GM12891 (cell line): ENCODE measurements around the gene PFKFB3.

ENCODE experiments used
- PAX5 ChIP-seq: IDR thresholded peaks from 2 replicates; pipeline ENCODE4 v1.6.1; 2011; ENCODE audit warnings: low read length, moderate library complexity, mild to moderate bottlenecking; ENCODE audit not compliant: insufficient read depth, severe bottlenecking
- POLR2A ChIP-seq: IDR thresholded peaks from 2 replicates; pipeline ENCODE4 v1.6.1; 2011; ENCODE audit warnings: low read depth, low read length, control low read depth
- POLR2AphosphoS5 ChIP-seq: IDR thresholded peaks from 2 replicates; pipeline ENCODE4 v1.6.1; 2011; ENCODE audit warnings: low read depth, low read length, control low read depth
- SPI1 ChIP-seq: IDR thresholded peaks from 2 replicates; pipeline ENCODE4 v1.6.1; 2011; ENCODE audit warnings: low read depth, low read length, control low read depth
- TAF1 ChIP-seq: IDR thresholded peaks from 2 replicates; pipeline ENCODE4 v1.6.1; 2011; ENCODE audit warnings: low read depth, low read length, control low read depth

- TF ChIP-seq POLR2A (no peak), TAF1 (no peak), POLR2AphosphoS5 (no peak), SPI1 (no peak), PAX5 (no peak)
Observed at GRCh38 chr10:6232225-6232807, 29.6 kb downstream of the PFKFB3 start.
